ENCODE data around the gene SH3PXD2A. TPM values are rescaled to one million over a fixed set of nuclear protein-coding genes. Genes with fewer than 3 reads are reported as not detected.

Gene SH3PXD2A
- total and polyA plus RNA-seq, 3 donors from 2014 or later: 10.8 to 12.1 (median 12.0) TPM

DNA sequence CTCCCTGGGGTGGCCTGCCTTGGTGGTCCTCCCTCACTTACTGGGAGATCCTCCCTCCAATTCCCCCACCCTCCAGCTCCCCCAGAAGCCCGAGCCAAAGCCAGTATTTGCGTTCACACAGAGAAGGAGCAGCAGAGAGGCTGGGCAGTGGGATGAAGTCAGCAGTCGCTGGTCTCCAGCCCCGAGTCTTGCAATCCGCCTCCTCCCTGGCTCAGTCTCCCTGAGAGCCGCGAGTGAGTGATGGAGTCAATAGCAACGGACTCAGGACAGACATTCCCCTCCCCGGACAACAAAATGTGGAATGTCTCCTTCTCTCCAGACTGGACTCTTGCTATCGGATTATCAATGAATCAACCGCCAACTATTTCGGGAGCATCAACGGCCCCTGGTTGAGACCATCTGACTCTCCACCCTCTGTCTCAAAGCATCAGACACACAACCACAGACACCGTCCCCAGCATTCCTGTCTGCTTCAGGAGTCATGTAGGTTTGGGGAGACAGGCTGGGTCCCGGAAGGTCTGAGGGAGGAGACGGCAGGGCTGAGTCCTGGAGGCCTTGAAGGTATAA, 178.4 kb downstream of the SH3PXD2A start:
- no peak for TF ChIP-seq POLR2A (IDR thresholded peaks at IDR 0.05)
- TF ChIP-seq, protein P1, sequence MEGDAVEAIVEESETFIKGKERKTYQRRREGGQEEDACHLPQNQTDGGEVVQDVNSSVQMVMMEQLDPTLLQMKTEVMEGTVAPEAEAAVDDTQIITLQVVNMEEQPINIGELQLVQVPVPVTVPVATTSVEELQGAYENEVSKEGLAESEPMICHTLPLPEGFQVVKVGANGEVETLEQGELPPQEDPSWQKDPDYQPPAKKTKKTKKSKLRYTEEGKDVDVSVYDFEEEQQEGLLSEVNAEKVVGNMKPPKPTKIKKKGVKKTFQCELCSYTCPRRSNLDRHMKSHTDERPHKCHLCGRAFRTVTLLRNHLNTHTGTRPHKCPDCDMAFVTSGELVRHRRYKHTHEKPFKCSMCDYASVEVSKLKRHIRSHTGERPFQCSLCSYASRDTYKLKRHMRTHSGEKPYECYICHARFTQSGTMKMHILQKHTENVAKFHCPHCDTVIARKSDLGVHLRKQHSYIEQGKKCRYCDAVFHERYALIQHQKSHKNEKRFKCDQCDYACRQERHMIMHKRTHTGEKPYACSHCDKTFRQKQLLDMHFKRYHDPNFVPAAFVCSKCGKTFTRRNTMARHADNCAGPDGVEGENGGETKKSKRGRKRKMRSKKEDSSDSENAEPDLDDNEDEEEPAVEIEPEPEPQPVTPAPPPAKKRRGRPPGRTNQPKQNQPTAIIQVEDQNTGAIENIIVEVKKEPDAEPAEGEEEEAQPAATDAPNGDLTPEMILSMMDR (IDR thresholded peaks at IDR 0.05): no peak
- H3K4me1 ChIP-seq: peaks cover 23% of the 10 kb centered on the region
- peak; percentile 68 for DNase-seq
- H3K27me3 ChIP-seq: no peaks in the 10 kb centered on the region
- no peaks in the 10 kb centered on the region for H3K36me3 ChIP-seq (ENCODE audit: low read depth, missing control alignments)
- intact Hi-C loops (cut with DNase I; ENCODE audit: low total_unique reads): loop anchor here (5.0 kb wide), 1 partner anchor 75 kb away; no protein-coding TSS in a partner anchor
- no peaks in the 10 kb centered on the region for H3K9me3 ChIP-seq
- 47 to 61% methylated on average over 15 to 16 of the region's 16 CpGs for WGBS, 2 donors
- H3K4me3 ChIP-seq: no peak overlapping the region
- peak overlapping the region; percentile 73 to 84 for H3K27ac ChIP-seq

DNA sequence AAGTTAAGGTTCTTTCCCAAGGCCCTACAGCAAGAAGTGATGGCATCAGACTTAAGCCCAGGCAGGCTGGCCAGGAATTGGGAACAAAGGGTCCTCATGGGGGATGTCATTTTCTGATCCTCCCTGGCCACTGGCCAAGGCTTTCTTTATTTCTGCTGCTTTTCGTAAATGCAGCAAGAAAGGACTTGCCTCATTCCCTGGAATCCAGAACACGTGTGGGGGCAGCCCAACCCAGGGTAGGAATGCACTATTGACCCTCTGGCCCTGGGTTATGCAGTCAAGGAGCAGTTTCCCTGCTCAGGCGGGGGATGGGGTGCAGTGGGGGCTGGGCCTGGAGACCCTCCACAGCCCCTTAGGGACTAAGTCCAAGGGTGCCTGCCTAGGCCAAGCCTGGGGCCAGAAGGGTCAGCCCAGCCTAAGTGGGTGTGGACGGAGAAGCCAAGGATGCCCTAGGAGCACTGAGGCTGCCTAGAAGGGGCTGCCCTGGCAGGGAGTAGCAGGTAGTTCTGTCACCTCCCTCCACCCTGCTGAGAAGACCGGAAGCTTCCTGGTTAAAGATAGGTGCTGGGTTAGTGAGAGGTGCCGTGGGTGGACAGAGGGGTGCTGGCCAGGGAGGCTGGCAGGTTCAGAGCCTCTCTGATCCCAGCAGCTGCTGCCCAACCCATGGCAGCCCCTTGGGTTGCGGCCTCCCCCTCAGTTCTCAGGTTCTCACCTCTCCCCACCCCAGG, 179.2 kb downstream of the SH3PXD2A start:
- no peak for TF ChIP-seq POLR2A (IDR thresholded peaks at IDR 0.05)
- TF ChIP-seq, protein P1 (IDR thresholded peaks at IDR 0.05): no peak
- H3K4me1 ChIP-seq: peaks cover 23% of the 10 kb centered on the region
- peak overlapping the region; percentile 73 to 84 for H3K27ac ChIP-seq
- intact Hi-C loops (cut with DNase I; ENCODE audit: low total_unique reads): loop anchor here (5.0 kb wide), 1 partner anchor 74 kb away; no protein-coding TSS in a partner anchor
- H3K27me3 ChIP-seq: no peaks in the 10 kb centered on the region
- WGBS, 2 donors: 57 to 67% methylated on average over 3 to 7 of the region's 7 CpGs
- H3K4me3 ChIP-seq: no peak overlapping the region
- no peaks in the 10 kb centered on the region for H3K36me3 ChIP-seq (ENCODE audit: low read depth, missing control alignments)
- no peaks in the 10 kb centered on the region for H3K9me3 ChIP-seq
- DNase-seq: peak; percentile 63

DNA sequence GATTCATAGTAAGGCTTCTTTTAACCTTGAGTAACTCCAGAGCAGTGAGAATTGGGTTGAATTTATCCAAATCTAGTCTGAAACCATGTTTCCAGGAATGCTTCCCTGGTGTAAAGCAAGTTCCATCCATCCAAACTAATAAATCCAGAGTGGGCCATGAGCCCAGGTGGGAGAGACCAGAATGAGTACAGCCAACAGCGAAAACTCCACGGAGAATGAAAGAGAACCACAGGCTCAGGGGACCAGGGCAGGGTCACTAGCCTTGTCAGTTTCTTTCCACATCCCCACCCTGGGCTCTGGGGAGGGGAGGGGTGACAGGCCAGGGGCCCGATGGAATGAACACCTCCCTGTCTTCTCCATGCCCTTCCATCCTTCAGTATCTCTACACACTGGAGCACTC, 181.8 kb downstream of the SH3PXD2A start:
- peak; percentile 60 for DNase-seq
- peaks cover 28% of the 10 kb centered on the region for H3K4me1 ChIP-seq
- H3K9me3 ChIP-seq: no peaks in the 10 kb centered on the region
- no peak overlapping the region for H3K4me3 ChIP-seq
- peak overlapping the region in 1 of 2 donors; percentile 56 for H3K27ac ChIP-seq
- intact Hi-C loops (cut with DNase I; ENCODE audit: low total_unique reads): no loop called here
- no peaks in the 10 kb centered on the region for H3K27me3 ChIP-seq
- TF ChIP-seq, protein P1 (IDR thresholded peaks at IDR 0.05): no peak
- no peak for TF ChIP-seq POLR2A (IDR thresholded peaks at IDR 0.05)
- WGBS, 2 donors: 38 to 63% methylated on average over 3 of the region's 3 CpGs
- no peaks in the 10 kb centered on the region for H3K36me3 ChIP-seq (ENCODE audit: low read depth, missing control alignments)

DNA sequence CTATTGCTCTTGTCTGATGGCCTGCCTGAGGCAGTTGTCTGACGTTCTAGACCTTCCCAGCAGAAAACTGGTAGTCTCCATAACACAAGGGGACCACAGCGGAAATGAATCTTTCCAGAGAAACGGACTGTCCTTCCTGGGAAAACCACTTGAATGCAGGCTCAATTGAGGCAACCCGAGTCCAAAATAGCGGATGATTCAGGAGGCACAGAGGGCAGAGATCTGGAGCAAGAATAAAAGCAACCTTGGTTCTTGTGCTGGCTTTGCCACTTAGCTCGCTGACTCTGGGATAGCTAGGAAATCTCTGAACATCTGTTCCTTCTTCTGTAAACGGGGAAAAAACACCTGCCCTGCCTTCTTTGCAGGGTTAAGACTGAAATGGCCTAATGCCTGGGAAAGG, 183.0 kb downstream of the SH3PXD2A start:
- TF ChIP-seq, protein P1 (IDR thresholded peaks at IDR 0.05): no peak
- TF ChIP-seq POLR2A (IDR thresholded peaks at IDR 0.05): no peak
- intact Hi-C loops (cut with DNase I; ENCODE audit: low total_unique reads): no loop called here
- WGBS, 2 donors: 64 to 74% methylated on average over 4 to 7 of the region's 7 CpGs

More for the DNA sequence above, 183.0 kb downstream of the SH3PXD2A start:
- Histone ChIP-seq H3K9me3 (no peaks in the 10 kb centered on the region), H3K36me3 (ENCODE audit: low read depth, missing control alignments) (no peaks in the 10 kb centered on the region), H3K4me1 (peaks cover 29% of the 10 kb centered on the region), H3K4me3 (no peak overlapping the region), H3K27me3 (no peaks in the 10 kb centered on the region), H3K27ac (no peak overlapping the region)
- DNase-seq: no peak
